Astrocyte (in vitro differentiated cells and primary cell): ENCODE results near the gene ZNF726. TPM values are rescaled to one million over a fixed set of nuclear protein-coding genes. Genes with fewer than 3 reads are reported as not detected.
"Not testable (repeated sequence)": the region's sequence is repeated elsewhere in the genome, so short reads cannot be mapped to it uniquely, and the experiment has no call there.

Source experiments
- DNase-seq: peaks from one replicate; pipeline ENCODE4 v3.0.0-alpha.2; 2010; ENCODE audit warnings: low read depth
- FAIRE-seq: peaks from 2 replicates; lab custom pipeline; 2011; peaks lifted over from hg19 to GRCh38; lab: Jason Lieb, UNC
- H2AFZ ChIP-seq: 2 replicates; pipeline ENCODE4 v1.6.0; 2012; ENCODE audit warnings: low read depth, low read length, inconsistent platforms
- H3K27ac ChIP-seq: 2 replicates; pipeline ENCODE4 v1.5.1; 2011; ENCODE audit warnings: low read depth, low read length, inconsistent platforms
- H3K27me3 ChIP-seq: 2 replicates; pipeline ENCODE4 v1.6.0; 2011; ENCODE audit warnings: low read length, inconsistent platforms; ENCODE audit not compliant: insufficient read depth
- H3K36me3 ChIP-seq: 2 replicates; pipeline ENCODE4 v1.5.1; 2011; ENCODE audit warnings: low read length, inconsistent platforms; ENCODE audit not compliant: insufficient read depth
- H3K4me1 ChIP-seq: 2 replicates; pipeline ENCODE4 v1.5.1; 2011; ENCODE audit warnings: low read length, inconsistent platforms; ENCODE audit not compliant: insufficient read depth
- H3K4me2 ChIP-seq: 2 replicates; pipeline ENCODE4 v1.6.0; 2012; ENCODE audit warnings: low read length, inconsistent platforms
- H3K4me3 ChIP-seq: 2 replicates; pipeline ENCODE4 v1.5.1; 2011; ENCODE audit warnings: low read depth, mild to moderate bottlenecking, low read length, inconsistent platforms; ENCODE audit not compliant: insufficient read depth
- H3K79me2 ChIP-seq: 2 replicates; pipeline ENCODE4 v1.6.0; 2012; ENCODE audit warnings: mild to moderate bottlenecking, low read length, inconsistent platforms; ENCODE audit not compliant: insufficient read depth
- H3K9ac ChIP-seq: 2 replicates; pipeline ENCODE4 v1.6.0; 2012; ENCODE audit warnings: mild to moderate bottlenecking, low read length, inconsistent platforms
- H3K9me3 ChIP-seq: 2 replicates; pipeline ENCODE4 v1.5.1; 2012; ENCODE audit warnings: low read depth, mild to moderate bottlenecking, low read length, inconsistent platforms; ENCODE audit not compliant: insufficient read depth
- H4K20me1 ChIP-seq: 2 replicates; pipeline ENCODE4 v1.6.0; 2012; ENCODE audit warnings: low read length, inconsistent platforms; ENCODE audit not compliant: insufficient read depth
- H3K27ac Mint-ChIP-seq: one replicate; pipeline ENCODE4 v1.8.0; 2021; ENCODE audit warnings: mild to moderate bottlenecking, mixed read lengths; ENCODE audit not compliant: unreplicated experiment
- H3K27me3 Mint-ChIP-seq: one replicate; pipeline ENCODE4 v1.8.0; 2021; ENCODE audit warnings: low read depth, mixed read lengths; ENCODE audit not compliant: unreplicated experiment
- H3K36me3 Mint-ChIP-seq: one replicate; pipeline ENCODE4 v1.8.0; 2021; ENCODE audit warnings: low read depth, mixed read lengths; ENCODE audit not compliant: unreplicated experiment
- H3K4me1 Mint-ChIP-seq: one replicate; pipeline ENCODE4 v1.8.0; 2021; ENCODE audit warnings: low read depth, mixed read lengths; ENCODE audit not compliant: unreplicated experiment
- H3K4me3 Mint-ChIP-seq: one replicate; pipeline ENCODE4 v1.8.0; 2021; ENCODE audit warnings: mild to moderate bottlenecking, moderate library complexity, mixed read lengths; ENCODE audit not compliant: unreplicated experiment
- H3K9me3 Mint-ChIP-seq: one replicate; pipeline ENCODE4 v1.8.0; 2021; ENCODE audit warnings: mild to moderate bottlenecking, mixed read lengths; ENCODE audit not compliant: unreplicated experiment
- CTCF ChIP-seq: IDR thresholded peaks from 2 replicates; pipeline ENCODE4 v1.5.1; 2011; ENCODE audit warnings: low read depth, mild to moderate bottlenecking, inconsistent platforms, low read length, moderate library complexity; ENCODE audit not compliant: insufficient read depth
- EZH2 ChIP-seq: IDR thresholded peaks from 2 replicates; pipeline ENCODE4 v1.6.1; 2012; ENCODE audit warnings: mild to moderate bottlenecking, low read length, inconsistent platforms; ENCODE audit not compliant: insufficient read depth
- total RNA-seq: library from RNA; stranded (reverse); gene quantifications from 2 replicates; pipeline ENCODE4 v1.2.1, GENCODE V29; 2021

ZNF726 gene
- total RNA-seq, 1 donor from 2014 or later = 0.54 TPM

- no peaks in the 10 kb centered on the region for H3K79me2 ChIP-seq
- Mint-ChIP-seq H3K9me3 (peaks cover 7% of the 10 kb centered on the region), H3K36me3 (no peaks in the 10 kb centered on the region), H3K4me1 (no peaks in the 10 kb centered on the region), H3K27ac (no peak overlapping the region), H3K4me3 (no peak overlapping the region), H3K27me3 (no peaks in the 10 kb centered on the region)
- no peak overlapping the region for H3K27ac ChIP-seq
- no peak for FAIRE-seq
- peaks cover 4% of the 10 kb centered on the region for H3K9me3 ChIP-seq
- no peak overlapping the region for H2AFZ ChIP-seq
- H3K27me3 ChIP-seq = no peaks in the 10 kb centered on the region
- H3K9ac ChIP-seq = no peak overlapping the region
- H3K4me2 ChIP-seq = no peak overlapping the region
- H4K20me1 ChIP-seq = no peaks in the 10 kb centered on the region
- TF ChIP-seq EZH2 = no peak
- TF ChIP-seq CTCF = no peak
- no peak overlapping the region for H3K4me3 ChIP-seq
- no peak for DNase-seq
- no peaks in the 10 kb centered on the region for H3K4me1 ChIP-seq
- no peaks in the 10 kb centered on the region for H3K36me3 ChIP-seq
These were observed 41.4 kb downstream of the ZNF726 start for GRCh38 chr19:23956051-23956450.

- H3K4me2 ChIP-seq = peak overlapping the region; percentile 3
- no peaks in the 10 kb centered on the region for H3K79me2 ChIP-seq
- no peak overlapping the region for H3K4me3 ChIP-seq
- TF ChIP-seq EZH2 (no peak), CTCF (no peak)
- H3K9ac ChIP-seq = no peak overlapping the region
- Mint-ChIP-seq H3K9me3 (peaks cover 6% of the 10 kb centered on the region), H3K27ac (peak overlapping the region; percentile 44), H3K36me3 (no peaks in the 10 kb centered on the region), H3K27me3 (no peaks in the 10 kb centered on the region), H3K4me1 (no peaks in the 10 kb centered on the region), H3K4me3 (no peak overlapping the region)
- H4K20me1 ChIP-seq = no peaks in the 10 kb centered on the region
- FAIRE-seq = peak; percentile 76
- no peaks in the 10 kb centered on the region for H3K4me1 ChIP-seq
- H3K9me3 ChIP-seq = peaks cover 4% of the 10 kb centered on the region
- no peaks in the 10 kb centered on the region for H3K27me3 ChIP-seq
- no peaks in the 10 kb centered on the region for H3K36me3 ChIP-seq
- no peak overlapping the region for H3K27ac ChIP-seq
- H2AFZ ChIP-seq = no peak overlapping the region
- DNase-seq = peak; percentile 81
These were observed 43.1 kb downstream of the ZNF726 start for GRCh38 chr19:23957660-23958281.

GRCh38 chr19:23963396-23963795 lies 48.7 kb downstream of the ZNF726 start:
- not testable (repeated sequence) for H2AFZ ChIP-seq, H3K36me3 ChIP-seq, H4K20me1 ChIP-seq, H3K36me3 Mint-ChIP-seq, DNase-seq, H3K27ac ChIP-seq, H3K4me3 ChIP-seq, H3K9ac ChIP-seq, H3K27ac Mint-ChIP-seq, H3K27me3 Mint-ChIP-seq, FAIRE-seq, H3K4me3 Mint-ChIP-seq, H3K79me2 ChIP-seq, H3K4me1 Mint-ChIP-seq, H3K4me2 ChIP-seq, H3K27me3 ChIP-seq, H3K4me1 ChIP-seq, H3K9me3 ChIP-seq
- H3K9me3 Mint-ChIP-seq = peaks cover 17% of the 10 kb centered on the region

GRCh38 chr19:23963881-23964280 lies 49.2 kb downstream of the ZNF726 start:
- H4K20me1 ChIP-seq, H3K36me3 Mint-ChIP-seq, H3K27ac ChIP-seq, H2AFZ ChIP-seq, H3K27me3 Mint-ChIP-seq, H3K4me3 ChIP-seq, H3K27me3 ChIP-seq, H3K4me2 ChIP-seq, H3K4me3 Mint-ChIP-seq, DNase-seq, FAIRE-seq, H3K79me2 ChIP-seq, H3K36me3 ChIP-seq, H3K4me1 ChIP-seq, H3K27ac Mint-ChIP-seq, H3K9me3 ChIP-seq, H3K4me1 Mint-ChIP-seq, H3K9ac ChIP-seq: not testable (repeated sequence)
- H3K9me3 Mint-ChIP-seq = peaks cover 17% of the 10 kb centered on the region

- not testable (repeated sequence) for H3K36me3 Mint-ChIP-seq, H4K20me1 ChIP-seq, H2AFZ ChIP-seq, FAIRE-seq, H3K27me3 ChIP-seq, H3K4me2 ChIP-seq, H3K4me1 Mint-ChIP-seq, H3K4me3 Mint-ChIP-seq, H3K27me3 Mint-ChIP-seq, H3K9ac ChIP-seq, DNase-seq, H3K36me3 ChIP-seq, H3K9me3 ChIP-seq, H3K27ac Mint-ChIP-seq, H3K79me2 ChIP-seq, H3K4me3 ChIP-seq, H3K27ac ChIP-seq, H3K4me1 ChIP-seq
- peaks cover 17% of the 10 kb centered on the region for H3K9me3 Mint-ChIP-seq
These were observed 49.6 kb downstream of the ZNF726 start for GRCh38 chr19:23964334-23964733.
